ENCODE results near the gene ERV3-1. TPM values are rescaled to one million over a fixed set of nuclear protein-coding genes. Genes with fewer than 3 reads are reported as not detected.
"Not testable (repeated sequence)": the region's sequence is repeated elsewhere in the genome, so short reads cannot be mapped to it uniquely, and the experiment has no call there.

Gene ERV3-1
- total RNA-seq, 6 experiments from 2014 or later = 2.4 to 3.5 (median 3.0) TPM

GRCh38 chr7:64951250-64951848 lies 55.1 kb downstream of the ERV3-1 start:
- Mint-ChIP-seq H3K27ac (no peak overlapping the region), H3K9me3 (peaks cover 3% of the 10 kb centered on the region; the same call in 1 of the 2 replicates), H3K4me1 (ENCODE audit: low read depth) (no peaks in the 10 kb centered on the region), H3K36me3 (ENCODE audit: low read depth) (no peaks in the 10 kb centered on the region), H3K4me3 (no peak overlapping the region), H3K27me3 (ENCODE audit: insufficient read depth) (peaks cover 17% of the 10 kb centered on the region)
- TF ChIP-seq CTCF (IDR thresholded peaks at IDR 0.05) = peak; percentile 90
- peak; percentile 54 for DNase-seq

GRCh38 chr7:64950673-64951072 lies 55.8 kb downstream of the ERV3-1 start:
- not testable (repeated sequence) for H3K36me3 Mint-ChIP-seq (ENCODE audit: low read depth); H3K9me3 Mint-ChIP-seq; H3K4me3 Mint-ChIP-seq; H3K27ac Mint-ChIP-seq; DNase-seq; H3K4me1 Mint-ChIP-seq (ENCODE audit: low read depth)
- peaks cover 18% of the 10 kb centered on the region for H3K27me3 Mint-ChIP-seq (ENCODE audit: insufficient read depth)

- not testable (repeated sequence) for H3K36me3 Mint-ChIP-seq (ENCODE audit: low read depth); H3K4me1 Mint-ChIP-seq (ENCODE audit: low read depth); DNase-seq; H3K4me3 Mint-ChIP-seq; H3K9me3 Mint-ChIP-seq; H3K27ac Mint-ChIP-seq
- peaks cover 23% of the 10 kb centered on the region for H3K27me3 Mint-ChIP-seq (ENCODE audit: insufficient read depth)
Observed at GRCh38 chr7:64948774-64949173, 57.7 kb downstream of the ERV3-1 start.

- Mint-ChIP-seq H3K27me3 (ENCODE audit: insufficient read depth) (peaks cover 23% of the 10 kb centered on the region), H3K4me1 (ENCODE audit: low read depth) (no peaks in the 10 kb centered on the region), H3K36me3 (ENCODE audit: low read depth) (no peaks in the 10 kb centered on the region), H3K9me3 (peaks cover under 1% of the 10 kb centered on the region; the same call in 1 of the 2 replicates), H3K27ac (no peak overlapping the region), H3K4me3 (no peak overlapping the region)
- DNase-seq = no peak
- no peak for TF ChIP-seq CTCF (IDR thresholded peaks at IDR 0.05)
Observed at GRCh38 chr7:64947252-64948000, 59.1 kb downstream of the ERV3-1 start.

- no peaks in the 10 kb centered on the region for H3K4me1 Mint-ChIP-seq (ENCODE audit: low read depth)
- H3K36me3 Mint-ChIP-seq (ENCODE audit: low read depth) = no peaks in the 10 kb centered on the region
- H3K9me3 Mint-ChIP-seq = peaks cover 4% of the 10 kb centered on the region; the same call in 1 of the 2 replicates
- TF ChIP-seq CTCF (IDR thresholded peaks at IDR 0.05) = peak; percentile 25; the same call in 1 of the 2 replicates
- DNase-seq = no peak
- no peak overlapping the region for H3K4me3 Mint-ChIP-seq
- H3K27me3 Mint-ChIP-seq (ENCODE audit: insufficient read depth) = peaks cover 23% of the 10 kb centered on the region
- H3K27ac Mint-ChIP-seq = no peak overlapping the region
Observed at GRCh38 chr7:64946772-64947171, 59.7 kb downstream of the ERV3-1 start.

GRCh38 chr7:64945503-64946175 lies 60.8 kb downstream of the ERV3-1 start:
- DNase-seq = no peak
- H3K27ac Mint-ChIP-seq = no peak overlapping the region

GRCh38 chr7:64944667-64945502 lies 61.6 kb downstream of the ERV3-1 start:
- H3K27ac Mint-ChIP-seq; H3K4me3 Mint-ChIP-seq; H3K4me1 Mint-ChIP-seq (ENCODE audit: low read depth); H3K36me3 Mint-ChIP-seq (ENCODE audit: low read depth); H3K9me3 Mint-ChIP-seq; DNase-seq: not testable (repeated sequence)
- H3K27me3 Mint-ChIP-seq (ENCODE audit: insufficient read depth) = peaks cover 19% of the 10 kb centered on the region

More at GRCh38 chr7:64945503-64946175, 60.8 kb downstream of the ERV3-1 start:
- Mint-ChIP-seq H3K4me1 (ENCODE audit: low read depth) (no peaks in the 10 kb centered on the region), H3K9me3 (peaks cover 4% of the 10 kb centered on the region; the same call in 1 of the 2 replicates), H3K27me3 (ENCODE audit: insufficient read depth) (peaks cover 22% of the 10 kb centered on the region), H3K4me3 (no peak overlapping the region), H3K36me3 (ENCODE audit: low read depth) (no peaks in the 10 kb centered on the region)
- TF ChIP-seq CTCF (IDR thresholded peaks at IDR 0.05) = no peak

Data from HFFc6 (cell line).